Hepatocyte (in vitro differentiated cells): Measurements from ENCODE around the gene PTRH1.

ENCODE experiments used
- EZH2 ChIP-seq: fragments of 200-600 bp; sonication (generic); IDR thresholded peaks from 2 replicates; pipeline ENCODE4 v1.6.1; 2016; ENCODE audit warnings: antibody characterized with exemption, mild to moderate bottlenecking, borderline replicate concordance
- EZH2phosphoT487 ChIP-seq: fragments of 200-600 bp; sonication (generic); IDR thresholded peaks from one replicate; pipeline ENCODE4 v1.6.1; 2018; ENCODE audit warnings: antibody characterized with exemption, mild to moderate bottlenecking, low read depth, moderate library complexity; ENCODE audit not compliant: unreplicated experiment, severe bottlenecking
- TF ChIP-seq, protein P1 (sequence below): fragments of 200-600 bp; sonication (generic); IDR thresholded peaks from 2 replicates; pipeline ENCODE4 v1.5.1; 2016; ENCODE audit warnings: antibody characterized with exemption, mild to moderate bottlenecking; ENCODE audit not compliant: poor library complexity

DNA sequence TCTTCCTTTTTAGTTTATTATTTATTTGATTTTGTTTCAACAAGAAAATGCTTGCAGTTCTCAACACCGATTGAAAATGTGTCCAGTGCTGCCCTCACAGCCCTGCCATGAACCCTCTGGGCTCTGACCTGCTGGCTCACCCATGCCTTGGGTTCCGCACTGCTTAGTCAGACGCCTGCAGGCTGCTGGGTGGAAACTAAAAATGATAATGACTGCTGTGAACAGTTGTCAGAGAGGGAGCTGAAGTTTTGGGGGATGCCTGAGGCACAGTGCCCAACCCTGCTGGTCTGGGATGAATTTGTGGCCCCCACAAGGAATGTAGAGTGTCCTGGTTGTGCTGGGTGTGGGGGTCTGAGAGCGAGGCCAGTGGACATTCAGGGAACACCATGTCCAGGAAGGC lies 30.9 kb downstream of the PTRH1 start:
- TF ChIP-seq, protein P1, sequence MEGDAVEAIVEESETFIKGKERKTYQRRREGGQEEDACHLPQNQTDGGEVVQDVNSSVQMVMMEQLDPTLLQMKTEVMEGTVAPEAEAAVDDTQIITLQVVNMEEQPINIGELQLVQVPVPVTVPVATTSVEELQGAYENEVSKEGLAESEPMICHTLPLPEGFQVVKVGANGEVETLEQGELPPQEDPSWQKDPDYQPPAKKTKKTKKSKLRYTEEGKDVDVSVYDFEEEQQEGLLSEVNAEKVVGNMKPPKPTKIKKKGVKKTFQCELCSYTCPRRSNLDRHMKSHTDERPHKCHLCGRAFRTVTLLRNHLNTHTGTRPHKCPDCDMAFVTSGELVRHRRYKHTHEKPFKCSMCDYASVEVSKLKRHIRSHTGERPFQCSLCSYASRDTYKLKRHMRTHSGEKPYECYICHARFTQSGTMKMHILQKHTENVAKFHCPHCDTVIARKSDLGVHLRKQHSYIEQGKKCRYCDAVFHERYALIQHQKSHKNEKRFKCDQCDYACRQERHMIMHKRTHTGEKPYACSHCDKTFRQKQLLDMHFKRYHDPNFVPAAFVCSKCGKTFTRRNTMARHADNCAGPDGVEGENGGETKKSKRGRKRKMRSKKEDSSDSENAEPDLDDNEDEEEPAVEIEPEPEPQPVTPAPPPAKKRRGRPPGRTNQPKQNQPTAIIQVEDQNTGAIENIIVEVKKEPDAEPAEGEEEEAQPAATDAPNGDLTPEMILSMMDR, result no peak
- TF ChIP-seq EZH2phosphoT487 (no peak), EZH2 (no peak)
